ENCODE data around the gene HRAS. TPM values are rescaled to one million over a fixed set of nuclear protein-coding genes. Genes with fewer than 3 reads are reported as not detected.

The HRAS gene
- polyA plus RNA-seq, 2 of the 4 experiments (the other 2 are of a cell fraction), result 56.3 to 86.9 TPM

DNA sequence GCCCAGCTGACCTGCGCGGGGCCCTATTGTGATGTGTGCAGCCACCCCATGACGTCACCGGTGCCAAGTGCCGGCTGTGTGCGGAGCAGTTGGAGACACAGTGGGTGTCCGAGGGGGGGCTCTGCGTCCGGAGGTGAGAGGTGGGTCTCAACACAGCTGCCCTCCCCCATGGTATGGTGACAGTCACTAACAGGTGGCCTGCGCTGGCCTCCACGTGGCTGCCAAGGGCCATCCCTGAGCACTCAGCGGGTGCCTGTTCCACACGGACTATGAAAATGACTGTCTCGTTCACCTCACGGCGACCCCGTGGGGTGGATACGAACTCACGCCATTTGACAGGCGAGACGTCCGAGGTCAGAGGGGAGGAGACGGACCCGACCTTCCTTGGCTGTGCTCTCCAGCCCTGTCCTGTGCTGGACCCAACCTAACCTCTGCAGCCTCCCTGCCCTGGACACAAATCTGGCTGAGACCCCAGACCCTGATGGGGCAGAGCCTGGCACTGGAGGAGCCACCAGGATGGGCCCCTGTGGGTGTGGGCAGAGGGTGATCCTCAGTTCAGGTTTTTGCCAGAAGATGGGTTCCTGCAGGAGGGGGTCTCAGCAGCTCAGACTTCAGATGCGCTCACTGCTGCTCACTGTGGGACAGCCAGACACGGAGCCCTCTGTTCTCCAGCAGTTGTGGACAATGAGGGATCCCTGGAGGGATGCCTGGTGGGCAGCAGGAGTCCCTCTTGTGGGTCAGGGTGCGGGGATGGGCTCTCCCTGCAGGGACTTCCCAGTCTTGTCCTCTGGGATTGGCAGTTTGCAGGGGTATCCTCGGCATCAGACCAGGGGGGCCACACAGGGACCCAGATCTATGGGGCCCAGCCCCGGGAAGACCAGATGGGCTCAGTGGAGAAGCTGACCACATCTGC lies 6.3 kb downstream of the HRAS start:
- H3K9me3 ChIP-seq, result no peaks in the 10 kb centered on the region

DNA sequence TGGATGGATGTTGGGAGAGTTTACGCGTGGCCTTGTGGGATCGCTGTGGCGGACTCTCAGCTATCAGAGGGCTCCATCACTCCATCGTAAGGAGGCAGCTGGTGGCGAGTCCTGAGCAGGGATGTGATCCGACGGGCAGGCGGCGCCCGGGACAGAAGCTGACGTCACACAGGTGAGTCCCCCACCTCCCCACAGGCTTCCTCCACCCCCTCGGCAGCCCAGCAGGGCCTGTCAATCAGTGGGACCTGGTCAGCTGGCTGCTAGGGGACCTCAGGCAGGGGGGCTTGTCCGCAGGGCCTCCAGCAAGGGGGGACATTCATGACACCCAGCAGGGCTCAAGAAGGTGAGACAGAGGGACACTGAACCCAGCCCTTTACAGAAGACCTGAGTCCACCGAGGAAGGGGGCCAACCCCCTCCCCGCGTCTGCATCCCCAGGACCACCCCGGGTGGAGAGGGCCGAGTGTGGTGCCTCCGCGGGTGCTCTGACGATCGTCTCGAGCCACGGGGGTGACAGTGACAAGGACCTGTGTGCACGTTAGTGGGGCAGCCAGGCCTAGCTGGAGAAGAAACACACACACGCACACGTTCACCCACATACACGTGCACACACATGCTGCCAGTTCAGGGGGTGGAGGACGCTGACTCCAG lies 7.1 kb downstream of the HRAS start:
- ATAC-seq, result no peak
- Histone ChIP-seq H3K4me3 (no peak overlapping the region), H3K27ac (no peak overlapping the region), H3K9me3 (no peaks in the 10 kb centered on the region), H3K4me1 (no peaks in the 10 kb centered on the region), H3K4me2 (no peak overlapping the region)
- no peak for FAIRE-seq
- 95% methylated on average over 25 of the region's 30 CpGs for WGBS (ENCODE audit: missing lambda C conversion rate)
- ChIA-PET POLR2A (no interaction called here), CTCF (interaction anchor here (2.5 kb wide), 1 partner anchor 9 kb away, joined by 6 read pairs; no protein-coding TSS in a partner anchor)
- TF ChIP-seq RNF2 (IDR thresholded peaks at IDR 0.05; ENCODE audit: borderline replicate concordance, low read depth), result no peak
- no peak for TF ChIP-seq ZSCAN20 (CRISPR knock-in tag; IDR thresholded peaks at IDR 0.05)
- DNase-seq (ENCODE audit: low read depth in 1 of 2, low spot score in 1 of 2), result no peak

More for the DNA sequence above, 6.3 kb downstream of the HRAS start:
- TF ChIP-seq FOSB (CRISPR knock-in tag; IDR thresholded peaks at IDR 0.05) (no peak), RCOR1 (IDR thresholded peaks at IDR 0.05; ENCODE audit: low read depth, low read length) (no peak), SMC3 (IDR thresholded peaks at IDR 0.05) (no peak), CHD2 (IDR thresholded peaks at IDR 0.05; ENCODE audit: low read length, partially characterized antibody) (no peak), JUNB (IDR thresholded peaks at IDR 0.05) (no peak), ZFP36 (IDR thresholded peaks at IDR 0.05; ENCODE audit: borderline replicate concordance, partially characterized antibody) (no peak), FOXS1 (CRISPR knock-in tag; IDR thresholded peaks at IDR 0.05) (no peak), GATA3 (IDR thresholded peaks at IDR 0.05; ENCODE audit: borderline replicate concordance) (no peak), PHF8 (IDR thresholded peaks at IDR 0.05; ENCODE audit: borderline replicate concordance, low read depth) (no peak), CEBPB (IDR thresholded peaks at IDR 0.05) (no peak), EHMT2 (IDR thresholded peaks at IDR 0.05; ENCODE audit: low read depth) (no peak)
- TF ChIP-seq, protein P1, sequence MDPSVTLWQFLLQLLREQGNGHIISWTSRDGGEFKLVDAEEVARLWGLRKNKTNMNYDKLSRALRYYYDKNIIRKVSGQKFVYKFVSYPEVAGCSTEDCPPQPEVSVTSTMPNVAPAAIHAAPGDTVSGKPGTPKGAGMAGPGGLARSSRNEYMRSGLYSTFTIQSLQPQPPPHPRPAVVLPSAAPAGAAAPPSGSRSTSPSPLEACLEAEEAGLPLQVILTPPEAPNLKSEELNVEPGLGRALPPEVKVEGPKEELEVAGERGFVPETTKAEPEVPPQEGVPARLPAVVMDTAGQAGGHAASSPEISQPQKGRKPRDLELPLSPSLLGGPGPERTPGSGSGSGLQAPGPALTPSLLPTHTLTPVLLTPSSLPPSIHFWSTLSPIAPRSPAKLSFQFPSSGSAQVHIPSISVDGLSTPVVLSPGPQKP (IDR thresholded peaks at IDR 0.05; ENCODE audit: low read depth, low read length), result no peak
- TF ChIP-seq, protein P2, sequence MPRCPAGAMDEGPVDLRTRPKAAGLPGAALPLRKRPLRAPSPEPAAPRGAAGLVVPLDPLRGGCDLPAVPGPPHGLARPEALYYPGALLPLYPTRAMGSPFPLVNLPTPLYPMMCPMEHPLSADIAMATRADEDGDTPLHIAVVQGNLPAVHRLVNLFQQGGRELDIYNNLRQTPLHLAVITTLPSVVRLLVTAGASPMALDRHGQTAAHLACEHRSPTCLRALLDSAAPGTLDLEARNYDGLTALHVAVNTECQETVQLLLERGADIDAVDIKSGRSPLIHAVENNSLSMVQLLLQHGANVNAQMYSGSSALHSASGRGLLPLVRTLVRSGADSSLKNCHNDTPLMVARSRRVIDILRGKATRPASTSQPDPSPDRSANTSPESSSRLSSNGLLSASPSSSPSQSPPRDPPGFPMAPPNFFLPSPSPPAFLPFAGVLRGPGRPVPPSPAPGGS (IDR thresholded peaks at IDR 0.05), result no peak
- TF ChIP-seq, protein P3, sequence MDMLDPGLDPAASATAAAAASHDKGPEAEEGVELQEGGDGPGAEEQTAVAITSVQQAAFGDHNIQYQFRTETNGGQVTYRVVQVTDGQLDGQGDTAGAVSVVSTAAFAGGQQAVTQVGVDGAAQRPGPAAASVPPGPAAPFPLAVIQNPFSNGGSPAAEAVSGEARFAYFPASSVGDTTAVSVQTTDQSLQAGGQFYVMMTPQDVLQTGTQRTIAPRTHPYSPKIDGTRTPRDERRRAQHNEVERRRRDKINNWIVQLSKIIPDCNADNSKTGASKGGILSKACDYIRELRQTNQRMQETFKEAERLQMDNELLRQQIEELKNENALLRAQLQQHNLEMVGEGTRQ (IDR thresholded peaks at IDR 0.05), result no peak
- TF ChIP-seq, protein P4, sequence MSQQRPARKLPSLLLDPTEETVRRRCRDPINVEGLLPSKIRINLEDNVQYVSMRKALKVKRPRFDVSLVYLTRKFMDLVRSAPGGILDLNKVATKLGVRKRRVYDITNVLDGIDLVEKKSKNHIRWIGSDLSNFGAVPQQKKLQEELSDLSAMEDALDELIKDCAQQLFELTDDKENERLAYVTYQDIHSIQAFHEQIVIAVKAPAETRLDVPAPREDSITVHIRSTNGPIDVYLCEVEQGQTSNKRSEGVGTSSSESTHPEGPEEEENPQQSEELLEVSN (IDR thresholded peaks at IDR 0.05; ENCODE audit: borderline replicate concordance, low read depth), result no peak
- FAIRE-seq (no peak), ATAC-seq (peak in 1 of 2 experiments; percentile 7; a peak in 2 of 6 replicates), DNase-seq (ENCODE audit: low read depth in 1 of 2, low spot score in 1 of 2) (no peak)
- Histone ChIP-seq H3K4me3 (no peak overlapping the region), H3K4me2 (no peak overlapping the region), H3K27ac (no peak overlapping the region), H3K4me1 (peaks cover 4% of the 10 kb centered on the region)
- 81% methylated on average over 23 of the region's 29 CpGs for whole genome bisulfite sequencing (ENCODE audit: missing lambda C conversion rate)
- CTCF ChIA-PET, result interaction anchor here (1.2 to 2.5 kb wide), 2 partner anchors 10 kb away, joined by 5 to 6 read pairs; no protein-coding TSS in a partner anchor
- POLR2A ChIA-PET, result no interaction called here

Data from A549 (cell line).